ENCODE results near the gene SPATA6.

GRCh38 chr1:48251323-48251722 is 220.7 kb downstream of the SPATA6 start:
- TF ChIP-seq POLR2A (IDR thresholded peaks at IDR 0.05; ENCODE audit: low read depth, low read length) (no peak), TAF1 (IDR thresholded peaks at IDR 0.05; ENCODE audit: borderline replicate concordance, low read depth, low read length) (no peak)
